HepG2 (cell line): ENCODE results near the gene FAM131A. TPM values are rescaled to one million over a fixed set of nuclear protein-coding genes. Genes with fewer than 3 reads are reported as not detected.

Source experiments
- ARID4A ChIP-seq: sonication (generic); formaldehyde crosslinking; IDR thresholded peaks from 2 replicates; pipeline ENCODE4 v1.5.0; 2020; ENCODE audit warnings: mild to moderate bottlenecking, missing genetic modification reagents, borderline replicate concordance
- CREM ChIP-seq, 2 experiments: sonication (generic) in 1 of 2; formaldehyde crosslinking in 1 of 2; IDR thresholded peaks; 2 replicates each; pipeline versions ENCODE4 v1.4.0 to v1.6.1; 2016 to 2020; ENCODE audit warnings: antibody characterized with exemption in 1 of 2, mild to moderate bottlenecking in 1 of 2, missing genetic modification reagents in 1 of 2
- EP300 ChIP-seq, 3 experiments: sonication (generic) in 1 of 3; formaldehyde crosslinking in 1 of 3; IDR thresholded peaks; 2 replicates each; pipeline versions ENCODE4 v1.5.1 to v1.6.1; 2011 to 2020; ENCODE audit warnings: low read depth in 2 of 3, low read length in 2 of 3, borderline replicate concordance in 1 of 3, improper control_type of control experiment in 1 of 3, mild to moderate bottlenecking in 1 of 3, missing genetic modification reagents in 1 of 3, moderate library complexity in 1 of 3
- FOXJ3 ChIP-seq: sonication (generic); formaldehyde crosslinking; IDR thresholded peaks from 2 replicates; pipeline ENCODE4 v1.4.0; 2020; ENCODE audit warnings: missing genetic modification reagents, mild to moderate bottlenecking, borderline replicate concordance
- KDM5A ChIP-seq: fragments of 200-600 bp; sonication (generic); IDR thresholded peaks from 2 replicates; pipeline ENCODE4 v1.7.0; 2018; ENCODE audit warnings: antibody characterized with exemption, mild to moderate bottlenecking, low read length, borderline replicate concordance
- KLF9 ChIP-seq: IDR thresholded peaks from 2 replicates; pipeline ENCODE4 v1.6.1; 2016; ENCODE audit warnings: low read depth
- MIER3 ChIP-seq: IDR thresholded peaks from 2 replicates; pipeline ENCODE4 v1.6.1; 2016; ENCODE audit warnings: missing compliant biosample characterization, borderline replicate concordance
- MYPOP ChIP-seq: sonication (generic); formaldehyde crosslinking; IDR thresholded peaks from 2 replicates; pipeline ENCODE4 v1.8.1; 2023; ENCODE audit warnings: mild to moderate bottlenecking, moderate library complexity, missing genetic modification reagents
- SIN3A ChIP-seq: IDR thresholded peaks from 2 replicates; pipeline ENCODE4 v1.6.1; 2011; ENCODE audit warnings: low read depth, mild to moderate bottlenecking, control low read depth, low read length, borderline replicate concordance
- SMAD1 ChIP-seq: sonication (generic); formaldehyde crosslinking; IDR thresholded peaks from 2 replicates; pipeline ENCODE4 v1.4.0; 2020; ENCODE audit warnings: missing genetic modification reagents, low read depth, mild to moderate bottlenecking, borderline replicate concordance
- SP140L ChIP-seq: sonication (generic); formaldehyde crosslinking; IDR thresholded peaks from 2 replicates; pipeline ENCODE4 v1.4.0; 2020; ENCODE audit warnings: missing genetic modification reagents, borderline replicate concordance
- SRSF1 ChIP-seq: fragments of 200-400 bp; formaldehyde crosslinking; optimal IDR thresholded peaks from 2 replicates; pipeline ENCODE3; 2017; ENCODE audit warnings: mild to moderate bottlenecking, low read depth, low read length, moderate library complexity
- ZNF512B ChIP-seq: sonication (generic); formaldehyde crosslinking; IDR thresholded peaks from 2 replicates; pipeline ENCODE4 v1.5.1; 2020; ENCODE audit warnings: missing genetic modification reagents, mild to moderate bottlenecking, borderline replicate concordance
- ZNF616 ChIP-seq: sonication (generic); formaldehyde crosslinking; IDR thresholded peaks from 2 replicates; pipeline ENCODE4 v1.5.0; 2020; ENCODE audit warnings: low read depth, mild to moderate bottlenecking, missing genetic modification reagents
- ZNF780A ChIP-seq: sonication (generic); formaldehyde crosslinking; IDR thresholded peaks from 2 replicates; pipeline ENCODE4 v1.8.0; 2022; ENCODE audit warnings: mild to moderate bottlenecking, missing genetic modification reagents, moderate library complexity
- ZSCAN30 ChIP-seq: sonication (generic); formaldehyde crosslinking; IDR thresholded peaks from 2 replicates; pipeline ENCODE4 v1.5.0; 2020; ENCODE audit warnings: mild to moderate bottlenecking, missing genetic modification reagents
- polyA plus RNA-seq, 8 experiments: library from polyadenylated mRNA; depleted of rRNA in 3 of 8; stranded (reverse) in 7 of 8; unstranded in 1 of 8; fragments of >200 nt; fragmentation: Illumina TruSeq in 4 of 8; extraction: Trizol in 4 of 8; gene quantifications; 2 replicates each; pipeline versions ENCODE4 v1.2.1 to v1.2.3, GENCODE V29; 2011 to 2016; ENCODE audit warnings: low read depth in 4 of 8, missing spikeins in 1 of 8, mixed read lengths in 1 of 8; ENCODE audit not compliant: insufficient read depth in 1 of 8
- total RNA-seq, 5 experiments: library from RNA; depleted of rRNA; stranded (reverse); fragments of >200 nt; fragmentation: Illumina TruSeq; extraction: Trizol; gene quantifications; 2 replicates each; pipeline ENCODE4 v1.2.3, GENCODE V29; 2016; ENCODE audit warnings: low read depth in 1 of 5
- TF ChIP-seq, protein P1 (sequence below): sonication (generic); formaldehyde crosslinking; conservative IDR thresholded peaks from 2 replicates; pipeline ENCODE4 v1.4.0; 2020; ENCODE audit warnings: missing genetic modification reagents

The FAM131A gene
- total and polyA plus RNA-seq, 2 of the 13 experiments (the other 11 are each of a cell fraction or from before 2014, with no cell fraction given), result 9.2 to 9.3 TPM

DNA sequence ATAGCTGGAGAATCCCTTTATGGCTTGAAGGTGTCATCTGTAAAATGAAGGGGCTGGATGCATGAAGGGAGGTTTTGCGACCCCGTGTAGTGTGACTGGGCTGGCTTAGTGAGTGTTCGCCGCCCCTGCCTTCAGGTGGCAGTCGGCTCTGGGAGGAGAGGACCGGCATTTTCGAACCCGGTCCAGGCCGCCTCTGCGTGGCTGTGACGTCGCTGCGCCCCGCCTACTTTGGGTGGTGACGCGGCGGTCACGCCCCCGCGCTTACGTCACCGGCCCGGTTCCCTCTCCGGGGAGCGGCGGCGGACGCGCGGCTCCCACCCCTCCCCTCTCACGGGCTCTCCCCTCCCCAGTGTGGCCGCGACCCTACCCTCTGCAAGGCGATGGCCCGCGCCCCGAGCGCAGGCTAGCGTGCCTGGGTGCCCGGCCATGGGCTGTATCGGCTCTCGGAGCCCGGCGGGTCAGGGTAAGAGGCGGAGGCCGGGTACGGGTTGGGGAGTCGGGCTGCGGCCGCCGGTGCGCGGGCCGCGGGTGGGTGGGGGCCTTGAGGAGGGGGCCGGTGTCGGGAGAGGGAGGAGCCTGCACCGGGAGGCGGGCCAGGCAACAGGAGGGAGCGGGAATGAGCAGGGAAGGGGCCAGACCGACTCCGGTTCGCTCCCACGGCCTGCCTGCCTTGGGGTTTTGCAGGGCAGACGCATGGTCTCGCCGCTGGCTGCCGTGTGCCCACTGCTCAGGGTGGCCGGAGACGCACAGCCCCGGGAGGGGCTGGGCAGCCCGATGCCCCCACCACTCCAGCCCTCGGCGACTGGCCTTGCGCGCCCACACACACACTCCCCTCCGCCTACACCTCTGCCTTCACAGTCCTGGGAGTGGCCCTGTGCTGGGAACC, 1.5 kb upstream of the FAM131A start (continued):
- peak; percentile 83 for TF ChIP-seq ARID4A (CRISPR knock-in tag)
- 0 out of 2 replicates have a peak, but pooled peaks have one; percentile 57 for TF ChIP-seq SIN3A
- TF ChIP-seq EP300 (IDR thresholded peaks at IDR 0.05; ENCODE audit: low read depth in 2 of 2, low read length in 2 of 2), result no peak; a peak in 1 of 4 replicates
- no peak; the same call in 1 of the 2 replicates for TF ChIP-seq EP300 (CRISPR knock-in tag; IDR thresholded peaks at IDR 0.05; ENCODE audit: borderline replicate concordance)
- peak; percentile 69 for TF ChIP-seq SRSF1
- 0 out of 2 replicates have a peak, but pooled peaks have one; percentile 72 for TF ChIP-seq KLF9 (CRISPR knock-in tag)
- TF ChIP-seq, protein P1, sequence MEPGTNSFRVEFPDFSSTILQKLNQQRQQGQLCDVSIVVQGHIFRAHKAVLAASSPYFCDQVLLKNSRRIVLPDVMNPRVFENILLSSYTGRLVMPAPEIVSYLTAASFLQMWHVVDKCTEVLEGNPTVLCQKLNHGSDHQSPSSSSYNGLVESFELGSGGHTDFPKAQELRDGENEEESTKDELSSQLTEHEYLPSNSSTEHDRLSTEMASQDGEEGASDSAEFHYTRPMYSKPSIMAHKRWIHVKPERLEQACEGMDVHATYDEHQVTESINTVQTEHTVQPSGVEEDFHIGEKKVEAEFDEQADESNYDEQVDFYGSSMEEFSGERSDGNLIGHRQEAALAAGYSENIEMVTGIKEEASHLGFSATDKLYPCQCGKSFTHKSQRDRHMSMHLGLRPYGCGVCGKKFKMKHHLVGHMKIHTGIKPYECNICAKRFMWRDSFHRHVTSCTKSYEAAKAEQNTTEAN, result no peak
- TF ChIP-seq KDM5A, result no peak; the same call in 1 of the 2 replicates
- TF ChIP-seq MIER3 (CRISPR knock-in tag), result no peak
- peak; percentile 33; the same call in 1 of the 2 replicates for TF ChIP-seq SMAD1 (CRISPR knock-in tag)
- peak; percentile 84 for TF ChIP-seq CREM (IDR thresholded peaks at IDR 0.05)
- peak; percentile 72 for TF ChIP-seq CREM (CRISPR knock-in tag; IDR thresholded peaks at IDR 0.05)
- TF ChIP-seq MYPOP (CRISPR knock-in tag), result no peak
- no peak for TF ChIP-seq FOXJ3 (CRISPR knock-in tag)
- no peak for TF ChIP-seq ZNF512B (CRISPR knock-in tag)
- TF ChIP-seq SP140L (CRISPR knock-in tag), result 0 out of 2 replicates have a peak, but pooled peaks have one; percentile 11
- TF ChIP-seq ZSCAN30, result no peak
- 0 out of 2 replicates have a peak, but pooled peaks have one; percentile 42 for TF ChIP-seq ZNF616 (CRISPR knock-in tag)
- TF ChIP-seq ZNF780A, result no peak
